Breast epithelium (tissue), 4 donors: ENCODE data around the gene NTRK2. TPM values are rescaled to one million over a fixed set of nuclear protein-coding genes. Genes with fewer than 3 reads are reported as not detected.

ENCODE experiments used
- DNase-seq, 2 donors: peaks; one replicate each; pipeline ENCODE4 v3.0.0-alpha.2; 2019; ENCODE audit warnings: low spot score in 2 of 2
- H3K27ac ChIP-seq, 2 donors: fragments of 200-600 bp; sonication (generic) in 1 of 2; one replicate each; pipeline ENCODE4 v1.5.1; 2016 to 2019; ENCODE audit warnings: mild to moderate bottlenecking in 1 of 2
- H3K27me3 ChIP-seq, 2 donors: fragments of 200-600 bp; sonication (generic) in 1 of 2; one replicate each; pipeline versions ENCODE4 v1.5.1 to v1.6.0; 2017 to 2019; ENCODE audit warnings: control low read depth in 1 of 2, mild to moderate bottlenecking in 1 of 2
- H3K36me3 ChIP-seq: fragments of 200-600 bp; one replicate; pipeline ENCODE4 v1.5.1; 2019
- H3K4me1 ChIP-seq, 2 donors: fragments of 200-600 bp; sonication (generic); one replicate each; pipeline ENCODE4 v1.5.1; 2016 to 2019; ENCODE audit warnings: control low read depth in 1 of 2
- H3K4me3 ChIP-seq, 3 donors: fragments of 200-600 bp; sonication (generic); 1 replicate in 2 of 3; 2 replicates in 1 of 3; pipeline ENCODE4 v1.5.1; 2016 to 2019; ENCODE audit warnings: mild to moderate bottlenecking in 3 of 3, moderate library complexity in 2 of 3
- H3K9me3 ChIP-seq, 2 donors: fragments of 200-600 bp; sonication (generic) in 1 of 2; one replicate each; pipeline ENCODE4 v1.5.1; 2016 to 2019; ENCODE audit warnings: control low read depth in 1 of 2
- POLR2A ChIP-seq: fragments of 450-650 bp; IDR thresholded peaks from one replicate; pipeline ENCODE4 v1.6.1; 2016; ENCODE audit warnings: antibody characterized with exemption, mild to moderate bottlenecking, moderate library complexity
- POLR2AphosphoS5 ChIP-seq, 3 donors: sonication (generic); formaldehyde crosslinking; IDR thresholded peaks; one replicate each; pipeline ENCODE4 v1.6.1; 2017; ENCODE audit warnings: antibody characterized with exemption in 3 of 3
- intact Hi-C: fragments of 100-400 bp; cut with DNase I; formaldehyde crosslinking; loops from one replicate; pipeline ENCODE4 v1.15.1; 2023; ENCODE audit warnings: low total_unique reads
- total RNA-seq, 3 donors: library from RNA; depleted of rRNA; stranded (reverse); fragments of >200 nt; gene quantifications; one replicate each; pipeline ENCODE4 v1.1.0, GENCODE V29; 2016
- TF ChIP-seq, protein P1 (sequence below), 3 donors: fragments of 450-650 bp; IDR thresholded peaks; one replicate each; pipeline ENCODE4 v1.5.1; 2016 to 2017; ENCODE audit warnings: antibody characterized with exemption in 3 of 3, mild to moderate bottlenecking in 3 of 3, moderate library complexity in 3 of 3

The NTRK2 gene
- total RNA-seq, 3 donors from 2014 or later, result 25.9 to 134 (median 112) TPM

DNA sequence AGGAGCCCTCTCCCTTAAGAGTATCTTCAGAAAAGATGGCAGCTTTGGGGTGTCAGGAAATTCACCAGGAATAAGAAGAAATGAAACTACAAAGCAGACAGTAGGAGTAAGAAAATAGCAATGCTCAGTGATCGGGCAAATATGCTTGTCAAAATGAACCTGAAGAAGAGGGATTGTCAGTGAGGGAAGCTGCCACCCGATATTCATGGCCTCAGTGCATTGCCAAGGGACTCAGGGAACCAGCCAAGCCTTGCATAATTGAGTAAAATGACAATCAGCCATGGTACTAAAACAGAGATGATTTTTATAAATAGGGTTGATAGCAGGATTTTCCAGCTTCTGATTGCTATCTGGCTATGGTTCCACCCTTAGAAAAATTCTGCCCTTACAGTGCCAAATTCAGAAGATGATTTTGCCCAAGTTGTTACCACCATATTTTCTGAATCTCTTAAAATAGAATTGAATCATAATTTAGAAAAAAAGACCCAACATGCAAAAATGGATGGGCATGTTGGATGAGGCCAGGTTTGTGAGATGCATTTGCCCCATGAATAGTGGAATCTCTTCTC is 274.0 kb downstream of the NTRK2 start:
- Histone ChIP-seq H3K4me1 (peaks cover 0 to 4% of the 10 kb centered on the region in 2 donors), H3K9me3 (no peaks in the 10 kb centered on the region), H3K36me3 (no peaks in the 10 kb centered on the region), H3K27ac (no peak overlapping the region), H3K4me3 (no peak overlapping the region), H3K27me3 (no peaks in the 10 kb centered on the region)
- TF ChIP-seq, protein P1, sequence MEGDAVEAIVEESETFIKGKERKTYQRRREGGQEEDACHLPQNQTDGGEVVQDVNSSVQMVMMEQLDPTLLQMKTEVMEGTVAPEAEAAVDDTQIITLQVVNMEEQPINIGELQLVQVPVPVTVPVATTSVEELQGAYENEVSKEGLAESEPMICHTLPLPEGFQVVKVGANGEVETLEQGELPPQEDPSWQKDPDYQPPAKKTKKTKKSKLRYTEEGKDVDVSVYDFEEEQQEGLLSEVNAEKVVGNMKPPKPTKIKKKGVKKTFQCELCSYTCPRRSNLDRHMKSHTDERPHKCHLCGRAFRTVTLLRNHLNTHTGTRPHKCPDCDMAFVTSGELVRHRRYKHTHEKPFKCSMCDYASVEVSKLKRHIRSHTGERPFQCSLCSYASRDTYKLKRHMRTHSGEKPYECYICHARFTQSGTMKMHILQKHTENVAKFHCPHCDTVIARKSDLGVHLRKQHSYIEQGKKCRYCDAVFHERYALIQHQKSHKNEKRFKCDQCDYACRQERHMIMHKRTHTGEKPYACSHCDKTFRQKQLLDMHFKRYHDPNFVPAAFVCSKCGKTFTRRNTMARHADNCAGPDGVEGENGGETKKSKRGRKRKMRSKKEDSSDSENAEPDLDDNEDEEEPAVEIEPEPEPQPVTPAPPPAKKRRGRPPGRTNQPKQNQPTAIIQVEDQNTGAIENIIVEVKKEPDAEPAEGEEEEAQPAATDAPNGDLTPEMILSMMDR (IDR thresholded peaks at IDR 0.05), result no peak
- TF ChIP-seq POLR2AphosphoS5 (IDR thresholded peaks at IDR 0.05) (no peak), POLR2A (no peak)
- no peak for DNase-seq
- intact Hi-C loops, result no loop called here

DNA sequence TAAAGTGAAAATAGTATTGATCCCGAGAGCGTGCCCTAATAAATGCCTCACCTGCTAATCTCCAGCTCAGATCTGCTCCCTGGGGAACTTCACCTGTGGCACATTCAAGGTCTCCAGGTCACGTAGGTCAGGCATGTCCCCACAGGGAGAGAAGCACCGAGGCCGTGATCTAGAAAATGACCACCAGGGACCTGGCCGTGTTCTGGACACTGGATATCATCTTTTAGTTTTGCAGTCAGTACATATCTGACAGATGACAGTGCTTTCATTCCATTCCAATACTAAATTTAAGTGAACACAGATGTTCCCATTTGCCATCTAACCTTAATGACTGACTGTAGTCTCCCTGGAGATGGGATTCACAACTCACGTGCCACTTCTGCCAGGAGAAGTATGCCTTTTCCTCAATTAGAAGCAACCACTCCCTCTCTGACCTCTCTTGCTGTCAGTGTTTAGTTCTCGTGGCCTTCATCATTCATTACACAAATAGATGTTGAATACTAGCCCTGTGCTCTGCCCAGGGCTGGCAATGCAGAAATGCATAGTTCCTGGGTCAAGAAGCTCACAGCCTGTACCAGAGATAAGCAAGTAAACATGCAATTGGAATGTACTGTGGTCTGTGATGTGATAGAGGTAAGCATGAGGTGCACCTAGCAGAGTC is 276.5 kb downstream of the NTRK2 start:
- no peak for DNase-seq
- Histone ChIP-seq H3K27me3 (no peaks in the 10 kb centered on the region), H3K9me3 (no peaks in the 10 kb centered on the region), H3K27ac (peak overlapping the region in 1 of 2 donors; percentile 81), H3K4me1 (peaks cover 0 to 4% of the 10 kb centered on the region in 2 donors), H3K4me3 (no peak overlapping the region), H3K36me3 (no peaks in the 10 kb centered on the region)
- intact Hi-C loops, result no loop called here
- TF ChIP-seq, protein P1 (IDR thresholded peaks at IDR 0.05), result no peak
- TF ChIP-seq POLR2A (no peak), POLR2AphosphoS5 (IDR thresholded peaks at IDR 0.05) (no peak)

- intact Hi-C loops, result no loop called here
These were observed 278.0 kb downstream of the NTRK2 start for GRCh38 chr9:84947412-84947972.

DNA sequence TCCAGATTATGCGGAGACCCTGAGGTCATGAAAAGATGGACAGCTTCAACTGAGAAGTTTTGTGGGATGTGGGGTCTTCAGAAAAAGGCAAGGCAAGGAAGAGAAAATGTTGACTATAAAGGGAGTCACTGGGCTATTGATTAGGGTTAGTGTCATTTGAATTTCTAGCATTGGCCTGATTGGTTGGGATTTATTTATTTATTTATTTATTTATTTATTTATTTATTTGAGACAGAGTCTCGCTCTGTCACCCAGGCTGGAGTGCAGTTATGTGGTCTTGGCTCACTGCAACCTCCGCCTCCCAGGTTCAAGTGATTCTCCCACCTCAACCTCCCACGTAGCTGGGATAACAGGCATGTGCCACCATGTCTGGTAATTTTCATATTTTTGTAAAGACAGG is 279.7 kb downstream of the NTRK2 start:
- no peaks in the 10 kb centered on the region for H3K27me3 ChIP-seq
- intact Hi-C loops, result no loop called here
- no peaks in the 10 kb centered on the region for H3K36me3 ChIP-seq
- no peak for DNase-seq
- no peak overlapping the region for H3K4me3 ChIP-seq
- H3K4me1 ChIP-seq, result peaks cover 0 to 4% of the 10 kb centered on the region in 2 donors
- TF ChIP-seq, protein P1 (IDR thresholded peaks at IDR 0.05), result no peak
- TF ChIP-seq POLR2AphosphoS5 (IDR thresholded peaks at IDR 0.05) (no peak), POLR2A (no peak)
- no peaks in the 10 kb centered on the region for H3K9me3 ChIP-seq
- no peak overlapping the region for H3K27ac ChIP-seq

More at GRCh38 chr9:84947412-84947972, 278.0 kb downstream of the NTRK2 start:
- DNase-seq, result peak in 1 of 2 donors; percentile 78
- H3K4me3 ChIP-seq, result no peak overlapping the region
- H3K4me1 ChIP-seq, result peaks cover 0 to 4% of the 10 kb centered on the region in 2 donors
- H3K9me3 ChIP-seq, result no peaks in the 10 kb centered on the region
- H3K27me3 ChIP-seq, result no peaks in the 10 kb centered on the region
- TF ChIP-seq POLR2A (no peak), POLR2AphosphoS5 (IDR thresholded peaks at IDR 0.05) (peak in 1 of 3 donors; percentile 62)
- H3K27ac ChIP-seq, result peak overlapping the region; percentile 79 to 81
- H3K36me3 ChIP-seq, result no peaks in the 10 kb centered on the region

GRCh38 chr9:84949971-84950370 is 280.4 kb downstream of the NTRK2 start:
- Histone ChIP-seq H3K27ac (no peak overlapping the region), H3K36me3 (no peaks in the 10 kb centered on the region), H3K4me3 (no peak overlapping the region), H3K27me3 (no peaks in the 10 kb centered on the region), H3K9me3 (no peaks in the 10 kb centered on the region), H3K4me1 (peaks cover 0 to 4% of the 10 kb centered on the region in 2 donors)
- intact Hi-C loops, result loop anchor here (10.0 kb wide), 1 partner anchor 285 kb away; the partner anchor contains the start of gene NTRK2
- TF ChIP-seq POLR2AphosphoS5 (IDR thresholded peaks at IDR 0.05), result no peak
- TF ChIP-seq POLR2A, result no peak
- TF ChIP-seq, protein P1 (IDR thresholded peaks at IDR 0.05), result no peak
- DNase-seq, result no peak
